Measurements from ENCODE around the gene KRI1. TPM values are rescaled to one million over a fixed set of nuclear protein-coding genes. Genes with fewer than 3 reads are reported as not detected.

KRI1 gene
- total and polyA plus RNA-seq, 2 experiments from 2014 or later, result 23.8 to 43.2 TPM

GRCh38 chr19:10555610-10555973 is 10.2 kb downstream of the KRI1 start:
- Histone ChIP-seq H3K79me2 (replicated peaks; ENCODE audit: insufficient read depth) (no peaks in the 10 kb centered on the region), H3K27ac (ENCODE audit: low read depth) (0 out of 2 replicates have a peak overlapping the region, but pooled peaks have one; percentile 26)

GRCh38 chr19:10554760-10555609 is 10.8 kb downstream of the KRI1 start:
- Histone ChIP-seq H3K27ac (ENCODE audit: low read depth) (0 out of 2 replicates have a peak overlapping the region, but pooled peaks have one; percentile 26), H2AFZ (no peak overlapping the region), H4K20me1 (replicated peaks; ENCODE audit: insufficient read depth) (peaks cover 8% of the 10 kb centered on the region), H3K4me1 (ENCODE audit: insufficient read depth) (no peaks in the 10 kb centered on the region), H3F3A (replicated peaks; ENCODE audit: low read depth) (peaks cover 30% of the 10 kb centered on the region), H3K9me2 (ENCODE audit: insufficient read depth) (no peaks in the 10 kb centered on the region), H3K79me2 (replicated peaks; ENCODE audit: insufficient read depth) (no peaks in the 10 kb centered on the region), H3K27me3 (ENCODE audit: insufficient read depth) (no peaks in the 10 kb centered on the region), H3K36me3 (ENCODE audit: insufficient read depth) (peaks cover 19% of the 10 kb centered on the region; the same call in 1 of the 2 replicates), H3K4me2 (no peak overlapping the region), H3K4me3 (no peak overlapping the region)
- Mint-ChIP-seq H3K27ac (0 out of 2 replicates have a peak overlapping the region, but pooled peaks have one; percentile 27), H3K9me3 (no peaks in the 10 kb centered on the region), H3K36me3 (ENCODE audit: low read depth) (peaks cover 88% of the 10 kb centered on the region), H3K4me1 (no peaks in the 10 kb centered on the region), H3K27me3 (ENCODE audit: insufficient read depth, low read depth, poor library complexity) (peaks cover 23% of the 10 kb centered on the region), H3K4me3 (no peak overlapping the region)
- ATAC-seq, result no peak
- DNase-seq (ENCODE audit: low spot score), result no peak
- TF ChIP-seq NANOG (IDR thresholded peaks at IDR 0.05; ENCODE audit: borderline replicate concordance) (no peak), ZNF331 (CRISPR knock-in tag; IDR thresholded peaks at IDR 0.05; ENCODE audit: low read depth) (no peak), EZH2 (IDR thresholded peaks at IDR 0.05; ENCODE audit: low read depth, unreplicated experiment) (no peak), JUNB (IDR thresholded peaks at IDR 0.05; ENCODE audit: unreplicated experiment) (no peak), POLR2AphosphoS5 (IDR thresholded peaks at IDR 0.05; ENCODE audit: low read depth) (no peak), STAT1 (IDR thresholded peaks at IDR 0.05; ENCODE audit: unreplicated experiment) (no peak), ZNF462 (CRISPR knock-in tag; IDR thresholded peaks at IDR 0.05) (no peak), CREB1 (CRISPR knock-in tag; IDR thresholded peaks at IDR 0.05; ENCODE audit: low read depth) (no peak), ETS1 (IDR thresholded peaks at IDR 0.05) (no peak)

More at GRCh38 chr19:10555610-10555973, 10.2 kb downstream of the KRI1 start:
- Histone ChIP-seq H3K36me3 (ENCODE audit: insufficient read depth) (peaks cover 23% of the 10 kb centered on the region; the same call in 1 of the 2 replicates), H3K27me3 (ENCODE audit: insufficient read depth) (no peaks in the 10 kb centered on the region), H3F3A (replicated peaks; ENCODE audit: low read depth) (peaks cover 30% of the 10 kb centered on the region), H3K9me2 (ENCODE audit: insufficient read depth) (no peaks in the 10 kb centered on the region), H3K4me3 (no peak overlapping the region), H2AFZ (no peak overlapping the region), H4K20me1 (replicated peaks; ENCODE audit: insufficient read depth) (peaks cover 8% of the 10 kb centered on the region), H3K4me1 (ENCODE audit: insufficient read depth) (no peaks in the 10 kb centered on the region), H3K4me2 (no peak overlapping the region)
- no peak for ATAC-seq
- Mint-ChIP-seq H3K36me3 (ENCODE audit: low read depth) (peaks cover 88% of the 10 kb centered on the region), H3K27ac (no peak overlapping the region), H3K4me1 (no peaks in the 10 kb centered on the region), H3K9me3 (no peaks in the 10 kb centered on the region), H3K4me3 (no peak overlapping the region), H3K27me3 (ENCODE audit: insufficient read depth, low read depth, poor library complexity) (peaks cover 20% of the 10 kb centered on the region)
- TF ChIP-seq EZH2phosphoT487 (IDR thresholded peaks at IDR 0.05; ENCODE audit: unreplicated experiment), result no peak
- DNase-seq (ENCODE audit: low spot score), result no peak

Measured in GM23338 (cell line).